Activated T-cell treated with anti-CD3 and anti-CD28 coated beads for 24 hours (primary cell): ENCODE results near the gene TPST2.

ENCODE experiments used
- DNase-seq: peaks from one replicate; pipeline ENCODE4 v3.0.0-alpha.2; 2020; ENCODE audit warnings: low read depth

Gene TPST2

DNA sequence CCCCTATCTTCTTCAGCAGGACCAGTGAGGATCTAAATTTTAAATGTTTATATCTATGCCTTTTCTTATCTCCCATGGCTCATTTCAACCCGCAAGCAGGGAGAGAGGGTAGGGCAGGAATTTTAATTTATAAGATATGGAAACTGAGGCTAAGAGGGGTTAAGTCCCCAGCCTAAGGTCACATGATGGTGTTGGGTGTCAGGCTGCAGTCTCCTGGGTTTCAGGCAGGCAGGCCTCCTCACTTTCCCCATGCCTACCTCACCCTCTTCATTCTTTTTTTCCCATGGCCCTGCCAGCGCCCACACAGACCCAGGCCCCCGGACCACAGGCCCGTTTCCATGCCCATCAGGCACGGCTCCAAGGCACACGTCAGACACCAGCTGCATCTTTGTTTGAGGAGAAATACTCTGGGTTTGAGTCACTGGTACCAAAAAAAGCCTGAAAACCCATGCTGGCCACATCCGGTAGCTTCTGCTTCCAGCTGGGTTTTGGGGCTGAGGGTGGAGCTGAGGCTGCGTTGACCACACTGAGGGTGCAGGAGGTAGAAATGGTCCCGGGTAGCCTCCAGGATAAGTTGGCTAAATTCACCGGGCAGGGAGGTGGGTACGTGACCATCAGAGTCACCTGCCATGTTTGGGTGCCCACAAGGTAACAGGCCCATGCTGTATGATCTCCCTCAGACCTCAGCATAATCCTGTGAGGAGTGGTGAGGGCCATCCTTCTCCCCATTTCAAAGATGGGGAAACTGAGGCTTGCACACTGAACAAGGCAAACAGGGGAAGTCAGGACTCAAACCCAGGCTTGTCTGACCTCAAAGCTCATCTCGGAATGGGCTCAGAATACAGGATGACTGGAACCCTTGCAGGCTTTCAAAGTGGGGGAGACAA lies 20.4 kb upstream of the TPST2 start:
- DNase-seq = no peak

DNA sequence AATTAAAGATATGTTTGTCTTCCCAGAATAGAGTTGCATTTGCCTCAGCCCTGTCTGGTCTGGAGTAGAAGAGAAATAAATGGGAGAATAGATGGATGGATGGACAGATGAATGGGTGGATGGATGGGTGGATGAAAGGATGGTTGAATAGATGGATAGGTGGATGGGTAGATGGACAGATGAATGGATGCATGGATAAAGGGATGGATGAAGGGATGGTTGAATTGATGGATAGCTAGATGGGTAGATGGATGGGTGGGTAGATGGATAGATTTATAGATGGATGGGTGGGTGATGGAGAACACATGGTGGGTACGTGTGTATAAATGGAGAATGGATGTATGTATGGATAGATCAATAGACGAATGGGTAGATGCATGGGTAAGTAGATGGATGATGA lies 19.4 kb upstream of the TPST2 start:
- DNase-seq = no peak

DNA sequence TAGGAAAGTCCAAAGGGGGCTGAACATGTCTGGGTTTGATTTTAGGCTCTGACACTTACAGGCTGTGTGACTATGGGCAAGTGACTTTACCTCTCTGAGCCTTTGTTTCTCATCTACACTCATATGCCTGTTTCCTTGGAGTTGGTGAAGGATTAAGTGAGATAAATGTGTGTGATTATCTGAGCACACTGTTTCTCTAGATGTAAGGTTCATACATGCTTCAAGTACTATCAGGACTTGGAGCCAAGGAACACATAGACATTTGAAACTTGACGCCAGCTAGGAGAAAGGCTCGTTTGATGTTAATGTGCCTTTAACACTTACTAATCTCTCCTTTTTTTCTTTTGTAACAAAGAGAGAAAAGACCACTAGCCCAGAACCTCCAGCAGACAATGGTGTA lies 18.2 kb upstream of the TPST2 start:
- no peak for DNase-seq

DNA sequence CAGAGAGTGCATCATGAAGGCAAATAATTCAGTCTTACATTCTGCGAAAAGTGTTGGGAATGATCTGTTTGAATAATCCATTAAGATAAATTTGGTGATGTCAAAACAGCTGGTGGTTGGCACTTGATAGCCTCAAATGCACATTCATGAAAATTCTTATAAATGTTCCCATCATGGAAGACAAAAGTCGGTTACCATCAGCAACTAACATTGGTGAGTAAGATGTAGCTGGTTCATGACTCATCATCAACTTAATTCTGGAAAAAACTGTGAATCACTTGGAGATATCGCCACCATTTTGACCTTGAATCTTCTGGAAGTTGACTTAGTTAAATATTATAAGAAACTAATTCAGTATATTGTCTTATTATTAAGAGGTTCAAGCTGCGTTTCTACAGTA lies 16.7 kb upstream of the TPST2 start:
- no peak for DNase-seq

DNA sequence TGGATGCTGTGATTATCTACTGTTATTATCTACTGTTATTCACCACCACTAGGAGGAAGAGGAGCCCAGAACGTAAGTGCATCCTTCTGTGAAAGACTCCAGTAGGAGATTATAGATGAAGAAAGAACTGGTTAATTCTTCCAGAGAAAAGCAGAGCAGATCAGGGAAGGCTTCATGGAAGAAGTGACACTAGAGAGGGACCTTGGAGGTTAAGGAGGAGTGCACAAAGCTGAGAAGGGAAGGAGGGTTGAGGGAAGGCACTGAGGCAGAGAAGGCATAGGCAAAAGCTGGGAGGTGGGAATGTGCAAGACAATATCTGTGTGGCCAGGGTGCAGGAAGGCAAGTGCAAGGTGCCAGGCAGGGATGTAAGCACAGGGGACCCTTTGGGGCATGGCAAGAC lies 14.4 kb upstream of the TPST2 start:
- DNase-seq = no peak

DNA sequence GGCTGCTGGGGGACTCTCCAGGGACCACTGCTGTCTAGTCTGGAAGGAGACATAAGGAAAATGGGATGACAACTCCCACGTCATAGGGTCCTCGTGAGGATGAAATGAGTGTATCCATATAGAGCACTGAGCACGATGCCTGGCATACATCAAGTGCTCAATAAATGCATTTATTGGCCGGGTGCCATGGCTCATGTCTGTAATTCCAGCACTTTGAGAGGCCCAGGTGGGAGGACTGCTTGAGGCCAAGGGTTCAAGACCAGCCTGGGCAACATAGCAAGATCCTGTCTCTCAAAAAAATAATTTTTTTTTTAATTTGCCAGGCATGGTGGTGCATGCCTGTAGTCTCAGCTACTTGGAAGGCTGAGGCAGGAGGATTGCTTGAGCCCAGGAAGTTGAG lies 12.2 kb upstream of the TPST2 start:
- DNase-seq = no peak

DNA sequence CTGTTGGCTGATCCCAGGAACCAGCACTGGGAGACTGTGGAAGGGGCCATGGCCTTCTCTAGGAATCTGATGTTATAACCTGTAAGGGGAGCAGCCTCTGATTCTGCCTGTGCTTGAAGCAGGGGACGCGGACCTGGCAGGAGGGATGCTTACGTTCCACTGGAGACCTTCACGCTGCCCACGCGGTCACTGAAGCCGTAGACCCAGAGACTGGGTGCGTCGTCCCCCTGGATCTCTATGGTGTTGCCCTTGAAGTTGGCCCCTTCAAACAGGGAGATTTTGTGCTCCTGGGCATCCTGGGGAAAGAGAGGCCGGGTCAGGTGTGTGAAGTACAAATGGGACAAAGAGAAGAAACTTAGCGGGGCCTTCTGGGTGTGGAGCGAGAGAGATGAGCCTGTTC lies 11.8 kb upstream of the TPST2 start:
- no peak for DNase-seq

DNA sequence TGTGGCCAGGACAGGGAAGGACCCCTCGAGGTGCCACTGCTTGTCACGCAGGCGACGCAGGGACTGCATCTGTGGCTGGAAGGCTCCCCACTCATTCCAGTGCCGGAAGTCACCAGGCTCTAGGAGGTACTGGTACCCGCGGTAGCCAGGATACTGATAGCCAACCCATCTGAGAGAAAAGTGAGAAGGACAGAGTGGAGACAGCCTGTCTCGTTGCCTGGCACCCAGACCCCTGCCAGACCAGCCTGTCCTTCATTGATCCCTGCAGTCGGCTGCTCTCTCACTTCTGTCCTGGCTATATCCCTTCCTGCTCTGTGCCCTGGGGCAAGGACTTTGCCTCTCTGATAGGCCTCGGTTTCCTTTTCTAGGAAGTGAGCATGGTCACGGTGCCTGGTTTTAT lies 9.6 kb upstream of the TPST2 start:
- DNase-seq = no peak

DNA sequence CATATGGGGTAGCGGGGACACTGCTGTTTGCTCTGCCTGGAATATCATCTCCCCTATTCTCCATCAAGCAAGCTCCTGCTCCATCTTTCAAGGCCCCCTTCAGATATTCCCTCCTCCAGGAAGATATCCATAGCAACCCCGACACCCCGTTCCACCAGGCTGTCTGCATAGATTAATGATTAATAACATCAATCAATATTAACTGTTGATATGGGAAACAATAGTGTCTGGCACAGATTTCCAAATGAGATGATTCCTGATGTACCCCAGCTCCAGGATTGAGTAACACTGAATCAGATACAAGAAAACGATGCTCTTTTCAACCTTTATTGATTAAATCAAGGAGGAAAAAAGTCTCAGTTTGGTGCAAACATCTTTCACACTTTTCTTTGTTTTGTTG lies 7.5 kb upstream of the TPST2 start:
- no peak for DNase-seq

DNA sequence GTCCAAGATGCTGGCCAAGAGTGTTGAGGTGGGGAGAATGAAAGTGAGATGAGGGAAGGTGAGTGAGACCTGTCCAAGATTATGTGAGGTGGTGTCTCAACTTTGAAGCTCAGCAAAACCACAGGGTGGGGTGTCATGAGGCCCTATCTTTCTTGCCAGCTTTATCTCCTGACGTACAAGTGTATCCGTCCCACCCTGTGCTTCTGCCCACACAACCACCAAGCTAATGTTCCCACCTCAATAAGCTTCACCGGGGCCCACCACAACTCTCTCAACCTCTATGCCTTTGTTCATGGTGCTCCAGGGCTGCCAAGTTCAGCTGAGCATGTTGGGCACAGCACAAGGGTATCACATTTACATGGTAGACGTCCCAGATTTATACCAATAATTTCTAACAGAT lies 7.1 kb upstream of the TPST2 start:
- DNase-seq = no peak

DNA sequence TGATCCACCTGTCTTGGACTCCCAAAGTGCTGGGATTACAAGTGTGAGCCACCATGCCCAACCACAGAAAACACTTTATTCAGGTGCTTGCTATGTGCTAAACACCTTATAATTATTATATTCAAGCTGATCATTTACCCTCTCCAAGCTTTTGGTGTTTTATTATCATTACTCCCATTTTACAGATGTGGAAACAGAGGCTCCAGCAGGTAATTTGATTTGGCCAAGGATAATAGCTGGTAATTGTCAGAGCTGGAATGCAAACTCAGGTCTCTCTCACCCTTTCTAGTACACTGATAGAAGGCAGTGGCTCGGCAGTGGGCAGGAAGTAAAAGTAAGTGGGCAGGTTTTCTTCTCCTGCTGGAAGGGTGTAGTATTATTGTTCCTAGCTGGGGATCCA lies 3.8 kb upstream of the TPST2 start:
- no peak for DNase-seq

DNA sequence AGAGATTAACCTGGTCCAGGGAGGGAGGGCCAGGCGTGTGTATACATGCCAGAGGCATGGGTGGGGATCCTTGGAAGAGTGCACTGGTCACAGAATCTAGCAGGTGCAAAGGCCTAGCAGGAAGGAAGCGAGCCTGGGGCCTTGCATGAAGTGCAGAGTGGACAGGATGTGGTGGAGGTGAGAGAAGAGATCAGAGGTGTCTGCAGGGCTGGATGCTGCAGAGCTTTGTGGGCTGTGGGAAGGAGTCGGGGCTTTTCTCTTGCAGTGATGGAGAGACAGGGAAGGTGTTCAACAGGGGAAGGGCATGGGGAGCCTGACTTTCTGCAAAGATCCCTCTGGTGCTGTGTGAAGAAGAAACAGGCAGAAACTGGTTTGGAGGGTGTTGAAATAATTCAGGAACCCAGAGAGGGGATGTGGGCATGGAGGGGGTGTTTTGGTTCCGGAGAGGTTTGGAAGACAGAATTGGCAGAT lies 2.5 kb upstream of the TPST2 start:
- DNase-seq = no peak

DNA sequence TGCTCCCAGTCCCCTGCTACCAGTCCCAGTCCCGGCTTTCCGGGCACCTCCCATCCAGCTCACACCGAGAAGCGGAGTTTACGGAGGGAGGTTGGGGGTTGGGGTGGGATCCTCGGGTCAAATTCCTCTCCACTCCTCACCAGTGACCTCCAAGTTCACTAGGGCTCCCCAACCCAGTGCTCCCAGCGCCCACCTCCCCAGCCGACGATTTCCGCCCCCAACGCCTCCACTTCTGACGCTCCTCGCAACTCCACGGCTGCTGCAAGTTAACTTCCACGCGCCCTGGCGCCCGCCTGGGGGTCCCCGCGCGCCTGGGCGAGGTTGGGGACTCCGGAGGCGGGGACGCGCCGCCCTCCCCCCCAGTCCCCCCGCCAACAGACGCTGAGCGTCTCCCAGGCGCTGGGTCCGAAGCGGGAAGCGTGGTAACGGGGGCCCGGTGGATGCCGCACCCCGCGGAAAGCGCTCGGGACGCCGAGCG lies 526 bp downstream of the TPST2 start:
- DNase-seq = no peak

DNA sequence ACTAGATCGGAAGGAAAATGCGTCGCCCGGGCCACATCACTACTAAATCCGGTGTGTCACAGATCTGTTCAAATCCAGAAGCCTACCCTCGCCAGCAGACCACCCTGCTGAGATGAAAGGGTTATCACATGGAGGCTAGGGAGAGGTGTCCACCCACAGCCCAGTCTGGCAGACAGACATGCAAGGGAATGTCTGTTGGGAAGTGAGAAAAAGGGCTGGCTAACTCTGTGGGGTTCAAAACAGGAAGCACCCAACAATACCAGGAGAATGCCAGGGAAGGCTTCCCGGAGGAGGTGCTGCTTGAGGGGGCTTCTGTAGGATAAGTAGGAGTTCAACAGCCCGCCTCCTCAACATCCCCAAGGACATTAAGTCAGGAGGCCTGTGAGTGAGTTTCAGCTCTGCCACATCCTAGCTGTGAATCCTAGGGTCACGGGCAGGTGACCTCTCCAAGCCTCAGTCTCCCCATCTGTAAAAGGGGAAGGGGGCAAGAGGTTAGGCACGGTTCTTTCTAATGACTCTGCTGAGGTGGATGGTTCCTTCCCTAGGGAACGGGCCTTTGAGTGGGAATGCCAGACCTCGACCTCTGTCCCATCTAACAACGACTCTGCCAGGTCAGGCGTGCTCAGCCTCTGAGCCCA lies 1.1 kb downstream of the TPST2 start:
- no peak for DNase-seq

DNA sequence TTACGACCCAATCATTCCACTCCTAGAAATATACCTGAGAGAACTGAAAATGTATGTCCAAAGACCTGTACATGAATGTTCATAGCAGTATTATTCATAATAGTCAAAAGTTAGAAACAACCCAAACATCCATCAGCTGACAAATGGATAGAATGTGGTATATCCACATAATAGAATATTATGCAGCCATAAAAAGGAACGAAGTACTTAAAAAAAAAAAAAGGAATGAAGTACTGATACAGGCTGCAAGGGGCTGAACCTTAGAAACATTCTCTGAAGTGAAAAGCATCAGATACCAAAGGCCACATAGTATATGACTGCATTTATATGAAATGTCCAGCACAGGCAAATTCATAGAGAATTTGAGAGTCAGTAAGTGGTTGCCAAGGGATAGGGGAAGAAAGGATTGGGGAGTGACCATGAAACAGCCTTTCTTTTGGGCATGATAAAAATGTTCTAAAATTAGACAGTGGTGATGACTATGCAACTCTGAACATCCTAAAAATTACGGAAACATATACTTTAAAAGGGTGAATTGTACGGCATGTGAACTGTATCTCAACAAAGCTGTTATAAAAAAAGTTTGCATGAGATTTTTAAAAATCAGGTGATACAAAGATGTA lies 1.8 kb downstream of the TPST2 start:
- DNase-seq = no peak

DNA sequence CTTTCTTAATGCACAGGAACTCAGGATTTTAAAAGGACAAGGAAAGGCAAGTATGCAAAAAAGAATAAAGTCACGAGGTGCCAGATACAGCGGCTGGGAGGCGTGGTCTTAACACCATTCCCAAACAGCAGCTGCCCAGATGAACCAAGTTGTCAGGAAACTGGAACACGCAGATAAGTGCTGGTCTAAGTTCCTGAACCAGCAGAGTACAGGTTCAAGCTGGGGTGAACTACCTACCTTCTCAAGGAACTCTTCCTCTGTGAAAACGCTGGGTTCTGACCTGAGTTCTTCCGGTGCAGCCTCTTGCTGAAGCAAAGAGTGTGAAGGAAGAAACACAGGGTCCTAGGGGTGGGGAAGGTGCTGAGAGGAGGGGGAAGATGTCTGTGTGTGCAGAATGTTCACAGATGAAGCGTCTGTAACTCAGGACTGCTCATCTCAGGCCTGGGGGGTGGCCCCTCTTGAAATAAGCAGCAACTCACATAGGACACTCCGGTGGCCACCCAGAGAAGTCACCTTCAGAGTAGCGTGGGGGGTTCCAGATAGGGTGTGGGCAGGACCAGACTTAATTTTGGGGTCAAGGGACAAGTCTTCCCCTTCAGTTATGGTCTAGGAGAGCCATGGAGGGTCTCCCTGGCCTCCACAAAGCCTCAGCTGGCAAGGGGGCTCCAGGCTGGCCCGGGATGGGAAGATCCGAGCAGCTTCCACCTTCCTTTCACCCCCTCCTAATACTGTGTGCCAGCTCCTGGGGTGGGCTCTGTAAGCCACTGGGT lies 3.2 kb downstream of the TPST2 start:
- DNase-seq = no peak

DNA sequence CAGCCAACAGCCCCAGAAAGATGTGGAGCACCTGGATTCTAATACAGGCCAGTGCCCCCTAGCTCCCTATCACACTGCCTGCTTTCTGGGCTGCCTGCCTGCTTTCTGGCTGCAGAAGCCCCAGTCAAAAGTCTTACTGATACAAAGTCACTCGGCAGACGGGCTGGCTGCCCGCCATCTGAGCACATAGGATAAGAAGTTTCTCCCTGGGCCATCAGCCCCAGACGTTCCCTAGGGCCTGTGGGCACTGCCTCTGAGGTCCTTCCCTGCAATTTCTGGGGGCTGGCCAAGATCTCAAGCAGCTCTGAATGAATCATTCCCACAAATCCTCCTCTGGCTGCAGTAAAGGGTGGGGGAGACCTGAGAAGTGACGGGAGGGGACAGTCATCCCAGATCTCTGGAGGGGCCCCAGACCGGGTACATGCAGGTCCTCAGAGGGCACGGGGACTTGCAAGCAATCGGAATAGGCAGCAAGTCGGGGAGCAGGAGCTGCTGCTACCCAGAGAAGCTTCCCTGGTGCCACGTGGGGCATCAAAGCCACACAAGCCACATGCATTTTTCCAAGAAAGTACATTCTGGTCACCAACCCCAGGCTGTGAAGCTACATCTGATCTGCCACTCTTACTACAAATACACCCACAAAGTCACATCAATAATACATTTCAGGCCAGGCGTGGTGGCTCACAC lies 4.7 kb downstream of the TPST2 start:
- DNase-seq = no peak

DNA sequence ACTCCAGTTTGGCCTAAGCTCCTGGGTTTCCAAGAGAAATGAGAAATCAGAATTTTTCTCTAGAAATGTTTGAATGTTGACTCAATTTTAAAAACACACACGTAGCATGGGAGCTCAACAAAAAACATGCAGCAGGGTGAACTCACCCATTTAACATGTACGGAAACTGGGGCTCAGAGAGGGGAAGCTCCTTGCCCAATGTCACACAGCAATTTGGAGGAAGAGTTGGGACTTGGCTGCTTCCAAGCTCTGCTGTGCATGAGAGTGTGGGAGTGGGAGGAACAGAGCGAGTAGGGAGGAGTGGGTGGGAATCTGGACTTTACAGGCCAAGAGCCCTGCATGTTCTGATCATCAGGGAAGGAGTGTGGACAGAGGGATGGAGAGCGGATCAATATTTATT lies 5.9 kb downstream of the TPST2 start:
- DNase-seq = no peak

DNA sequence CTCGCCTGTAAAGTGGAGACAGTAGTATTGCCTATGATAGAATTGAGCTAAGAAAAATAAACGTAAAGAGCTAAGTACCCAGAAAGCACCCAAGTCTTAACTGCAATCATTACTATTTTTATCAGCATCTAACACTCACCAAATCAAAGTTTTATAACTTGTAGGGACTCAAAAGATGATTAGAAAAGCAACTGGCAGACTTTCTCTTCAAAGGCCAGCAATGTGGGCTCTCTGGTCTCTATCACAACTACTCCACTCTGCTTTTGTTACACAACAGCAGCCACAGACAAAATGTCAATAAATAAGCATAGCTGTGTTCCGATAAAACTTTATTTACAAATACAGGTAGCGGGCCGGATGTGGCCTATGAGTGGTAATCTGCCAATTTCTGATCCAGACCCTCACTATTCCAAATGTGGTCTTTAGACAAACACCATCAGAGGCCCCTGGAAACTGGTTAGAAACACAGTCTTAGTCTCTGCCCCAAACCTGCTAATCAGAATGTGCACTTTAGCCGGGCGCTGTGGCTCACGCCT lies 8.2 kb downstream of the TPST2 start:
- DNase-seq = no peak

DNA sequence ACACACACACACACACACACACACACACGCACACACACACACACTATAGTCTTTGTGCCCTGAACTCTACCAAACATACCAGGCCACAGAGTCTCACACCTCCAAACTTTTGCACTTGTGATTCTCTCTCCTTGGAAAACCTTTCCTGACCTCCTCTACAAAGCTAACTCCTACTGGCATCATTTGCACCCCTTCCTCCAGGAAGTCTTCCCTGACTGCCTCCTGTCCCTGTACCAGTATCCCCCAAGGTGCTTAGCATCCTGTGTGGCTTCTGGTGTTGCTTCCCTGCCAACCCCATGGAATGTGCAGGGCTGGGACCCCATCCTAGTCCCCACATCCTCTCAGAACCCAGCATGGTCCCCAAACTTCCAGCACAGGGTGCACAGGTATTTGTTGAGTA lies 8.9 kb downstream of the TPST2 start:
- no peak for DNase-seq

DNA sequence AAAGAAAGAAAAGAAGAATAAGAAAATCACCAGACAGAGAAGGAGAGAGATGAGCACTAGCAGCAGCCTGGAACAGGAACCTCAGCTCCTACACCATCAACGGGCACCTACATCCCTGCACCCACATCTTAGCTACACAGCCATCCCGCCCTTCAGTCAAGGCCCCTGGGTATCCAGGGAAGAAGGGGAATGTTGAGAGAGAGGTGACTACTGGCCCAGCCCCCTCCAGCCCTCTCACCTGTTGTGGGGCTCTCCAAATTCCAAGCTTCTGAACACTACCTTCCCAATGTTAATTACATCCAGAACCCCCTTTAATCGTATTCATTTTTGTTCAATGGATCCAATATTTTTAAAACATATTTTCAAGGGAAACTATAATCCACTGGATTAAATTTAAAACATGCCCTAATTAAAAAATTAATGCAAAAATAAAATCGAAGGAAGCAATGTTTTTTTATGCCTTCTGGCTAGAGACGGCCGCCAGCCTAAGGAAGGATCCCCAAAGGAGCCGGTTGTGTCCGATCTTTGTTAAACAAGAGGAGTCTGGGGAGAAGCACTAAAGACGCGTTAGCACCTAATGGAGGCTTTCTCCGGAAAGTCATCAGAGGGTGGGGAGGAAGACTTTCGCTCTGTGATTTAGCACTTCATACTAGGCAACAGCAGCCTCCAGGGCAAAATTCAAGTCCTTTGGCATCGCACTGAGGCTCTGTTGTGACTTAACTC lies 9.5 kb downstream of the TPST2 start:
- no peak for DNase-seq
